K562 (cell line): ENCODE data around the gene BNIP5. TPM values are rescaled to one million over a fixed set of nuclear protein-coding genes. Genes with fewer than 3 reads are reported as not detected.
A peak's percentile ranks its signal among the peaks of the same experiment; 100 is the strongest.

Source experiments
- AFF1 ChIP-seq, 2 experiments: fragments of 450-650 bp; IDR thresholded peaks; 2 replicates each; pipeline ENCODE4 v1.6.1; 2018; ENCODE audit warnings: mild to moderate bottlenecking in 2 of 2, low read depth in 1 of 2; ENCODE audit not compliant: partially characterized antibody in 2 of 2
- CREBBP ChIP-seq: IDR thresholded peaks from one replicate; pipeline ENCODE4 v1.6.1; 2012; ENCODE audit warnings: low read depth, mild to moderate bottlenecking, control low read depth, inconsistent platforms, low read length
- MAX ChIP-seq: sonication (generic); formaldehyde crosslinking; IDR thresholded peaks from 2 replicates; pipeline ENCODE4 v1.9.0; 2022; ENCODE audit warnings: mild to moderate bottlenecking, missing genetic modification reagents
- NEUROD1 ChIP-seq: fragments of 150-350 bp; IDR thresholded peaks from 2 replicates; pipeline ENCODE4 v1.6.1; 2014; ENCODE audit warnings: borderline replicate concordance, low read length, low read depth; ENCODE audit not compliant: partially characterized antibody
- NFIC ChIP-seq: fragments of 450-650 bp; IDR thresholded peaks from 2 replicates; pipeline ENCODE4 v1.6.1; 2017; ENCODE audit warnings: mild to moderate bottlenecking, inconsistent platforms
- POLR3G ChIP-seq: IDR thresholded peaks from 2 replicates; pipeline ENCODE4 v1.6.1; 2011; ENCODE audit not compliant: insufficient read length, insufficient replicate concordance; ENCODE audit errors: extremely low read depth
- PRDM10 ChIP-seq: fragments of 450-650 bp; IDR thresholded peaks from 2 replicates; pipeline ENCODE4 v1.6.1; 2018; ENCODE audit not compliant: partially characterized antibody
- SRSF1 ChIP-seq: fragments of 200-400 bp; formaldehyde crosslinking; IDR thresholded peaks from 2 replicates; pipeline ENCODE4 v1.6.1; 2017; ENCODE audit warnings: mild to moderate bottlenecking, low read depth, low read length, moderate library complexity
- SRSF7 ChIP-seq: fragments of 200-400 bp; formaldehyde crosslinking; optimal IDR thresholded peaks from 2 replicates; pipeline ENCODE3; 2017; ENCODE audit warnings: mild to moderate bottlenecking, low read depth, low read length
- TSHZ1 ChIP-seq: fragments of 250-450 bp; sonication (Bioruptor Pico); IDR thresholded peaks from 2 replicates; pipeline ENCODE4 v1.4.0; 2020; ENCODE audit warnings: mild to moderate bottlenecking, moderate library complexity
- ZNF696 ChIP-seq: fragments of 250-450 bp; sonication (Bioruptor Pico); conservative IDR thresholded peaks from 2 replicates; pipeline ENCODE4 v1.4.0; 2020; ENCODE audit warnings: mild to moderate bottlenecking, moderate library complexity
- ZNF699 ChIP-seq: fragments of 250-450 bp; sonication (Bioruptor Pico); IDR thresholded peaks from 2 replicates; pipeline ENCODE4 v1.8.0; 2021; ENCODE audit warnings: mild to moderate bottlenecking, moderate library complexity; ENCODE audit not compliant: insufficient replicate concordance
- polyA plus RNA-seq, 8 experiments: library from polyadenylated mRNA; depleted of rRNA in 4 of 8; stranded (reverse) in 5 of 8; unstranded in 3 of 8; fragments of >200 nt; fragmentation: Nextera tagmentation in 2 of 8; fragmentation: Illumina TruSeq in 1 of 8; extraction: Ambion mirVana in 2 of 8; extraction: Trizol in 1 of 8; gene quantifications; 2 replicates each; pipeline versions ENCODE4 v1.2.1 to v1.2.3, GENCODE V29; 2011 to 2014; ENCODE audit warnings: inconsistent platforms in 1 of 8, missing spikeins in 1 of 8
- total RNA-seq, 7 experiments: library from RNA; depleted of rRNA in 6 of 7; stranded (reverse); fragments of >200 nt in 6 of 7; fragmentation: Illumina TruSeq in 2 of 7; extraction: Trizol in 2 of 7; gene quantifications; 2 replicates each; pipeline versions ENCODE4 v1.2.1 to v1.2.3, GENCODE V29; 2011 to 2021; ENCODE audit warnings: low replicate concordance in 1 of 7

BNIP5 gene
- total and polyA plus RNA-seq, 9 of the 15 experiments (the other 6 are each of a cell fraction or from before 2014, with no cell fraction given) = not detected

- TF ChIP-seq PRDM10 (no peak), POLR3G (no peak), NEUROD1 (peak; percentile 56), NFIC (peak; percentile 83), TSHZ1 (CRISPR knock-in tag) (peak; percentile 3; the same call in 1 of the 2 replicates), ZNF699 (CRISPR knock-in tag) (no peak), AFF1 (IDR thresholded peaks at IDR 0.05; ENCODE audit: low read depth in 1 of 2, partially characterized antibody in 2 of 2) (no peak), MAX (no peak), SRSF1 (no peak), SRSF7 (no peak), CREBBP (no peak), ZNF696 (no peak)
These were observed 45.7 kb downstream of the BNIP5 start (continued) for GRCh38 chr6:36290668-36291620.
